H9 (cell line): ENCODE data around the gene ADAMTSL2. TPM values are rescaled to one million over a fixed set of nuclear protein-coding genes. Genes with fewer than 3 reads are reported as not detected.

Source experiments
- DNase-seq: peaks from one replicate; pipeline ENCODE4 v3.0.0-alpha.2; 2017
- H2AFZ ChIP-seq: one replicate; pipeline ENCODE4 v1.6.1; 2013; ENCODE audit warnings: mild to moderate bottlenecking, low read length, control low read depth, moderate library complexity
- H2AK5ac ChIP-seq: 2 replicates; pipeline ENCODE4 v1.6.1; 2013; ENCODE audit warnings: low read length, control low read depth, mixed read lengths; ENCODE audit not compliant: insufficient read length
- H2BK120ac ChIP-seq: one replicate; pipeline ENCODE4 v1.6.1; 2013; ENCODE audit warnings: low read depth, mild to moderate bottlenecking, low read length, control low read depth, inconsistent platforms; ENCODE audit not compliant: poor library complexity, severe bottlenecking
- H2BK12ac ChIP-seq: 2 replicates; pipeline ENCODE4 v1.6.1; 2013; ENCODE audit warnings: low read length, control low read depth, mixed read lengths, low read depth; ENCODE audit not compliant: insufficient read length
- H2BK15ac ChIP-seq: 2 replicates; pipeline ENCODE4 v1.6.1; 2013; ENCODE audit warnings: low read depth, low read length, control low read depth
- H2BK20ac ChIP-seq: one replicate; pipeline ENCODE4 v1.6.1; 2013; ENCODE audit warnings: low read depth, mild to moderate bottlenecking, low read length, control low read depth, inconsistent platforms; ENCODE audit not compliant: poor library complexity, severe bottlenecking
- H2BK5ac ChIP-seq: 2 replicates; pipeline ENCODE4 v1.6.1; 2013; ENCODE audit warnings: low read length, control low read depth, mixed read lengths; ENCODE audit not compliant: insufficient read length
- H3K14ac ChIP-seq: 2 replicates; pipeline ENCODE4 v1.6.1; 2013; ENCODE audit warnings: low read length, control low read depth; ENCODE audit not compliant: insufficient read depth
- H3K18ac ChIP-seq: 2 replicates; pipeline ENCODE4 v1.6.1; 2013; ENCODE audit warnings: low read depth, mild to moderate bottlenecking, mixed read lengths, low read length, control low read depth; ENCODE audit not compliant: insufficient read length
- H3K23ac ChIP-seq: 2 replicates; pipeline ENCODE4 v1.6.1; 2013; ENCODE audit warnings: low read length, control low read depth, mixed read lengths, low read depth; ENCODE audit not compliant: insufficient read length
- H3K23me2 ChIP-seq: 2 replicates; pipeline ENCODE4 v1.6.1; 2013; ENCODE audit warnings: low read depth, mild to moderate bottlenecking, mixed read lengths, low read length, control low read depth; ENCODE audit not compliant: insufficient read length, poor library complexity, severe bottlenecking
- H3K27ac ChIP-seq: 2 replicates; pipeline ENCODE4 v1.5.1; 2013; ENCODE audit warnings: low read length, control low read depth, mixed read lengths, low read depth; ENCODE audit not compliant: insufficient read length
- H3K27me3 ChIP-seq: 2 replicates; pipeline ENCODE4 v1.6.1; 2013; ENCODE audit warnings: low read length, control low read depth, inconsistent platforms; ENCODE audit not compliant: insufficient read depth
- H3K4ac ChIP-seq: 2 replicates; pipeline ENCODE4 v1.6.1; 2013; ENCODE audit warnings: low read depth, mild to moderate bottlenecking, control low read depth, inconsistent platforms, low read length, moderate library complexity
- H3K4me1 ChIP-seq: 2 replicates; pipeline ENCODE4 v1.6.1; 2013; ENCODE audit warnings: low read length, control low read depth, inconsistent platforms; ENCODE audit not compliant: insufficient read depth
- H3K4me2 ChIP-seq: 2 replicates; pipeline ENCODE4 v1.6.1; 2013; ENCODE audit warnings: low read length, control low read depth, mixed read lengths; ENCODE audit not compliant: insufficient read length, insufficient read depth
- H3K56ac ChIP-seq: 2 replicates; pipeline ENCODE4 v1.6.1; 2013; ENCODE audit warnings: low read depth, mild to moderate bottlenecking, mixed read lengths, low read length, control low read depth; ENCODE audit not compliant: insufficient read length
- H3K79me1 ChIP-seq: 2 replicates; pipeline ENCODE4 v1.6.1; 2013; ENCODE audit warnings: low read depth, mild to moderate bottlenecking, moderate library complexity, low read length, control low read depth, inconsistent platforms; ENCODE audit not compliant: insufficient read depth, poor library complexity, severe bottlenecking
- H3K79me2 ChIP-seq: 2 replicates; pipeline ENCODE4 v1.6.1; 2013; ENCODE audit warnings: low read length, control low read depth, inconsistent platforms; ENCODE audit not compliant: insufficient read depth
- H3K9ac ChIP-seq: 2 replicates; pipeline ENCODE4 v1.6.1; 2013; ENCODE audit warnings: low read length, control low read depth, mixed read lengths; ENCODE audit not compliant: insufficient read length; ENCODE audit errors: extremely low read depth
- H3K9me3 ChIP-seq: one replicate; pipeline ENCODE4 v1.6.1; 2013; ENCODE audit warnings: low read depth, low read length, inconsistent platforms; ENCODE audit not compliant: control insufficient read depth
- H3T11ph ChIP-seq: one replicate; pipeline ENCODE4 v1.6.1; 2013; ENCODE audit warnings: mild to moderate bottlenecking, low read length, control low read depth, inconsistent platforms
- H4K20me1 ChIP-seq: one replicate; pipeline ENCODE4 v1.6.1; 2013; ENCODE audit not compliant: control insufficient read depth, insufficient read length, insufficient read depth
- H4K5ac ChIP-seq: 2 replicates; pipeline ENCODE4 v1.6.1; 2013; ENCODE audit warnings: low read depth, mild to moderate bottlenecking, mixed read lengths, low read length, control low read depth; ENCODE audit not compliant: insufficient read length
- H4K8ac ChIP-seq: replicated peaks from 2 replicates; pipeline ENCODE4 v1.6.1; 2013; ENCODE audit warnings: low read length, control low read depth, mixed read lengths, low read depth; ENCODE audit not compliant: insufficient read length
- H4K91ac ChIP-seq: 2 replicates; pipeline ENCODE4 v1.6.1; 2013; ENCODE audit warnings: low read depth, mild to moderate bottlenecking, moderate library complexity, mixed read lengths, low read length, control low read depth; ENCODE audit not compliant: insufficient read length
- H3K27ac Mint-ChIP-seq, 3 experiments: 2 replicates in 2 of 3; 3 replicates in 1 of 3; pipeline ENCODE4 v1.8.0; 2020 to 2021; ENCODE audit warnings: mixed read lengths in 3 of 3, mild to moderate bottlenecking in 1 of 3, moderate library complexity in 1 of 3
- H3K27me3 Mint-ChIP-seq: 2 replicates; pipeline ENCODE4 v1.8.0; 2021; ENCODE audit warnings: low read depth, mild to moderate bottlenecking, moderate library complexity, mixed read lengths
- H3K36me3 Mint-ChIP-seq, 3 experiments: 2 replicates in 2 of 3; 3 replicates in 1 of 3; pipeline ENCODE4 v1.8.0; 2020 to 2021; ENCODE audit warnings: low read depth in 3 of 3, mixed read lengths in 3 of 3; ENCODE audit not compliant: insufficient read depth in 1 of 3
- H3K4me1 Mint-ChIP-seq, 2 experiments: 2 replicates each; pipeline ENCODE4 v1.8.0; 2020; ENCODE audit warnings: mixed read lengths in 2 of 2
- H3K4me3 Mint-ChIP-seq, 2 experiments: 2 replicates in 1 of 2; 3 replicates in 1 of 2; pipeline ENCODE4 v1.8.0; 2020 to 2021; ENCODE audit warnings: mild to moderate bottlenecking in 2 of 2, mixed read lengths in 2 of 2, moderate library complexity in 1 of 2
- H3K9me3 Mint-ChIP-seq, 2 experiments: 2 replicates in 1 of 2; 3 replicates in 1 of 2; pipeline ENCODE4 v1.8.0; 2020; ENCODE audit warnings: mild to moderate bottlenecking in 2 of 2, mixed read lengths in 2 of 2, moderate library complexity in 1 of 2
- WGBS: extraction: QIAGEN DNeasy Blood & Tissue Kit; methylation state at CpG from one replicate; pipeline ENCODE4 v1.1.7; 2013; ENCODE audit warnings: missing lambda C conversion rate, low lambda C conversion rate, mixed read lengths; ENCODE audit not compliant: insufficient read length; ENCODE audit errors: extremely low coverage; 5-methylcytosine and 5-hydroxymethylcytosine counted together
- total RNA-seq: library from RNA; stranded (reverse); gene quantifications from 2 replicates; pipeline ENCODE4 v1.2.1, GENCODE V29; 2021
- TF ChIP-seq, protein P1 (sequence below): fragments of 200-600 bp; sonication (generic); conservative IDR thresholded peaks from 3 replicates; pipeline ENCODE4 v1.8.0; 2021; ENCODE audit warnings: antibody characterized with exemption, mild to moderate bottlenecking

Gene ADAMTSL2
- total RNA-seq, 1 experiment from 2014 or later: 0.61 TPM

DNA sequence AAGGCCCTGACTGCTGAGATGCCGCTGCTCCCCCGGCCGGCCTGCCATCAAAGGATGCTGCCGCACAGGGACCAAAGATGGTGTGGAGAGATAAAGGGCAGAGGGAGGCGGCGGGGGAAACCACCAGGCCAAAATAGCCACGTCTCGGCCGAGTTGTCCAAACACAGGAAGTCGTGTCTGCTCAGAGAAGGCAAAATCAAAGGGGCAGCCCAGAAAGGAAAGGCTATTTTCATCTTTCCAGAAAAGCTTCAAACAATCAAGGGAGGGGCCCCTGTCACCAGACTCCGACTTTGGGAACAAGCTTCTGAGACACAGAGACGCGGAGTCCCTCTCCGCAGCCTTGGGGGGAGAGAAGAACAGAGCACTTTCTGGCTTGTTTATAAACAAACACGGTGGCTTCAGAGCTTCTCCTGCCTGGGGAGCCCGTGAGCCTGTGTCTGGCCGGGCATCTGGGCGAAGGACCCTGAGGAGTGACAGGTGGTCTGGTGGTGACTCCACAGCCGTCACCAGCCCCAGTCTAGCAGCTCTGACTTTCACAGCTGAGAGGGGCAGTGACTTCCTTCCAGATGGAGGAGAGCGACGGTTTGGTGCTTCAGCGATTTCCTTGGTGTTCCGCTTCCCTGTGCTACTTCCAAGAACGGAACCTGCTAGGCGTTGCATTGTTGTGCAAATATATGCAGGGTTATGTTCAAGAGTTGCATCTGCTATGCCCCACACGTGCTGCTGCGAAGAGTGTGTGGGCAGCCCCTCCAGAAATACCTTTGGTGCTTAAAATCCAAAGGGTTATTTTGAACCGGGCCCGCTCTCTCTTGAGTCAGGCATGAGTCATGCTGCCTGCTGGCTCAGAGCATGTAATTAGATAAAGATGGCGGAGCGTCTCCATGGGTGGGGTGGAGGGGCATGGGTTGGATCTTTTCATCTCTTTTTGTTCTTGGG, 24.0 kb downstream of the ADAMTSL2 start:
- Histone ChIP-seq H3K14ac (no peak overlapping the region; the same call in 1 of the 2 replicates), H4K20me1 (no peaks in the 10 kb centered on the region), H3K9me3 (no peaks in the 10 kb centered on the region), H4K5ac (no peak overlapping the region), H3K9ac (no peak overlapping the region), H2BK5ac (no peak overlapping the region), H2AFZ (no peak overlapping the region), H3K27ac (peak overlapping the region; percentile 8), H3K18ac (peak overlapping the region; percentile 50), H3T11ph (no peak overlapping the region), H3K4me2 (no peak overlapping the region), H3K4ac (no peak overlapping the region), H2BK120ac (no peak overlapping the region), H2BK20ac (no peak overlapping the region), H4K8ac (no peak overlapping the region), H2BK15ac (no peak overlapping the region), H2BK12ac (no peak overlapping the region), H2AK5ac (no peak overlapping the region), H3K79me1 (no peaks in the 10 kb centered on the region), H3K4me1 (peaks cover 2% of the 10 kb centered on the region; the same call in 1 of the 2 replicates), H3K27me3 (no peaks in the 10 kb centered on the region), H3K79me2 (no peaks in the 10 kb centered on the region), H3K23me2 (no peaks in the 10 kb centered on the region), H3K23ac (no peak overlapping the region), H4K91ac (no peak overlapping the region), H3K56ac (no peak overlapping the region)
- no peak for DNase-seq
- Mint-ChIP-seq H3K36me3 (peaks cover 0 to 3% (median 0%) of the 10 kb centered on the region in 3 experiments; a peak in 2 of 7 replicates), H3K9me3 (no peaks in the 10 kb centered on the region; a peak in 1 of 5 replicates), H3K4me3 (peak overlapping the region in 1 of 2 experiments; percentile 54; a peak in 4 of 5 replicates), H3K27ac (peak overlapping the region; percentile 31 to 94 (median 82); a peak in 5 of 7 replicates), H3K4me1 (peaks cover 29 to 34% of the 10 kb centered on the region in 2 experiments), H3K27me3 (peaks cover 7% of the 10 kb centered on the region)
- WGBS: no CpG with 5 or more reads among the region's 31 CpGs
- TF ChIP-seq, protein P1, sequence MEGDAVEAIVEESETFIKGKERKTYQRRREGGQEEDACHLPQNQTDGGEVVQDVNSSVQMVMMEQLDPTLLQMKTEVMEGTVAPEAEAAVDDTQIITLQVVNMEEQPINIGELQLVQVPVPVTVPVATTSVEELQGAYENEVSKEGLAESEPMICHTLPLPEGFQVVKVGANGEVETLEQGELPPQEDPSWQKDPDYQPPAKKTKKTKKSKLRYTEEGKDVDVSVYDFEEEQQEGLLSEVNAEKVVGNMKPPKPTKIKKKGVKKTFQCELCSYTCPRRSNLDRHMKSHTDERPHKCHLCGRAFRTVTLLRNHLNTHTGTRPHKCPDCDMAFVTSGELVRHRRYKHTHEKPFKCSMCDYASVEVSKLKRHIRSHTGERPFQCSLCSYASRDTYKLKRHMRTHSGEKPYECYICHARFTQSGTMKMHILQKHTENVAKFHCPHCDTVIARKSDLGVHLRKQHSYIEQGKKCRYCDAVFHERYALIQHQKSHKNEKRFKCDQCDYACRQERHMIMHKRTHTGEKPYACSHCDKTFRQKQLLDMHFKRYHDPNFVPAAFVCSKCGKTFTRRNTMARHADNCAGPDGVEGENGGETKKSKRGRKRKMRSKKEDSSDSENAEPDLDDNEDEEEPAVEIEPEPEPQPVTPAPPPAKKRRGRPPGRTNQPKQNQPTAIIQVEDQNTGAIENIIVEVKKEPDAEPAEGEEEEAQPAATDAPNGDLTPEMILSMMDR: no peak
